ENCODE results near the gene ZSCAN20. TPM values are rescaled to one million over a fixed set of nuclear protein-coding genes. Genes with fewer than 3 reads are reported as not detected.

ZSCAN20 gene
- total RNA-seq, 4 donors from 2014 or later = 5.1 to 8.2 (median 7.0) TPM

GRCh38 chr1:33464552-33464951 lies 7.9 kb upstream of the ZSCAN20 start:
- no peaks in the 10 kb centered on the region for H3K36me3 ChIP-seq
- peaks cover 0 to 14% of the 10 kb centered on the region in 2 donors for H3K4me1 ChIP-seq
- H3K4me3 ChIP-seq (replicated peaks in 1 of 3) = no peak overlapping the region
- no peak for DNase-seq
- H3K9me3 ChIP-seq = no peaks in the 10 kb centered on the region
- no peak for TF ChIP-seq CTCF (IDR thresholded peaks at IDR 0.05)
- TF ChIP-seq POLR2A (IDR thresholded peaks at IDR 0.05) = no peak
- no peaks in the 10 kb centered on the region for H3K27me3 ChIP-seq
- H3K27ac ChIP-seq = no peak overlapping the region
- 88 to 92% methylated on average over 3 of the region's 3 CpGs for WGBS, 2 donors
- intact Hi-C loops (cut with DNase I) = loop anchor here (10.0 kb wide), 3 partner anchors 170 to 370 kb away; no protein-coding TSS in a partner anchor

DNA sequence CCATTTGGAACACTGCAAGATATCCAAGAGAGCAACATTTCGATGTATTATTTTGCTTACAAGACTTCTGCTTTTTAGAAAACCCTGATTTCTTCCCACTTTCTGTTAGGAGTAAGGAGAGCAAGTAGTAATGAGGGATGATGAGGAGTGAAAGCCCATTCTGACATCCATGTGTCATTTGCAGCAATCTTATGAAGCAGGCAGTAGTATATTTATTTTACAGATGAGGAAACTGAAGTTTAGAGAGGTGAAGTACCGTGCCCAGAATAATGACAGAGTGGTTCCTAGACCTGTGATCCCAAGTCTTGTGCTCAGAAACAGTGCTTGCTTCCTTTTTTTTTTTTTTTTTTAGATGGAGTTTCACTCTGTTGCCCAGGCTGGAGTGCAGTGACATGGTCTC lies 7.1 kb upstream of the ZSCAN20 start:
- intact Hi-C loops (cut with DNase I) = loop anchor here (5.0 to 10.0 kb wide), 4 partner anchors 98 to 371 kb away; no protein-coding TSS in a partner anchor

DNA sequence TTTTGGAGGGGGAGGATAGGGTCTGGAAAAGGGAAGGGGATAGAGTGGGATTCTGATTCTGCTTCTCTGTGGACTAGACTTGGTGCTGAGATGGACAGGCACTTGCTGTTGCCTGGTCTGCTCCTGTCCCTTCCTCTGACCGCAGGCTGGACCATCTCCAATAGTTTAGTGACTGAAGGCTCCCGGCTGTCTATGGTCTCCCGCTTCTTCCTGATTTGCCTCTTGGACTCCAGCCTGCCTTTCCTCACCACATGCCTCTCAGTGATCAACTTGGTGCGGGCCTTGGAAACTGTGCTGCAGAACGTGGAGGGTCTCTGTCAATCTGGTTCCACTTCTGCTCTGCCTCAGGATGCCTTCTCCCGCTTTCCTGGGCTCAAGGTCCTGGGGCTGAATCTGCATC lies 6.3 kb upstream of the ZSCAN20 start:
- Histone ChIP-seq H3K4me1 (peaks cover 5 to 8% of the 10 kb centered on the region in 2 donors), H3K27me3 (no peaks in the 10 kb centered on the region), H3K4me3 (replicated peaks in 1 of 3) (no peak overlapping the region), H3K27ac (no peak overlapping the region), H3K9me3 (no peaks in the 10 kb centered on the region), H3K36me3 (no peaks in the 10 kb centered on the region)
- TF ChIP-seq POLR2A (IDR thresholded peaks at IDR 0.05) (no peak), CTCF (IDR thresholded peaks at IDR 0.05) (no peak)
- 64 to 66% methylated on average over 6 of the region's 6 CpGs for WGBS, 2 donors
- DNase-seq = no peak
- intact Hi-C loops (cut with DNase I) = loop anchor here (5.0 to 10.0 kb wide), 4 partner anchors 99 to 371 kb away; no protein-coding TSS in a partner anchor

More for the DNA sequence above, 7.1 kb upstream of the ZSCAN20 start:
- no peak for TF ChIP-seq POLR2A (IDR thresholded peaks at IDR 0.05)
- TF ChIP-seq CTCF (IDR thresholded peaks at IDR 0.05) = no peak
- no peaks in the 10 kb centered on the region for H3K27me3 ChIP-seq
- no peaks in the 10 kb centered on the region for H3K36me3 ChIP-seq
- 87 to 91% methylated on average over 2 of the region's 2 CpGs for WGBS, 2 donors
- no peak for DNase-seq
- H3K4me1 ChIP-seq = peaks cover 5 to 12% of the 10 kb centered on the region in 2 donors
- H3K27ac ChIP-seq = no peak overlapping the region
- no peak overlapping the region for H3K4me3 ChIP-seq (replicated peaks in 1 of 3)
- H3K9me3 ChIP-seq = no peaks in the 10 kb centered on the region

GRCh38 chr1:33468011-33468410 lies 4.4 kb upstream of the ZSCAN20 start:
- no peak for TF ChIP-seq POLR2A (IDR thresholded peaks at IDR 0.05)
- no peak for TF ChIP-seq CTCF (IDR thresholded peaks at IDR 0.05)
- 92 to 100% methylated on average over 2 to 4 of the region's 4 CpGs for WGBS, 2 donors
- no peaks in the 10 kb centered on the region for H3K36me3 ChIP-seq
- intact Hi-C loops (cut with DNase I) = loop anchor here (5.0 to 10.0 kb wide), 4 partner anchors 101 to 373 kb away; no protein-coding TSS in a partner anchor
- no peaks in the 10 kb centered on the region for H3K27me3 ChIP-seq
- DNase-seq = no peak
- no peak overlapping the region for H3K27ac ChIP-seq
- H3K4me1 ChIP-seq = peaks cover 10 to 11% of the 10 kb centered on the region in 2 donors
- H3K4me3 ChIP-seq (replicated peaks in 1 of 3) = no peak overlapping the region
- no peaks in the 10 kb centered on the region for H3K9me3 ChIP-seq

DNA sequence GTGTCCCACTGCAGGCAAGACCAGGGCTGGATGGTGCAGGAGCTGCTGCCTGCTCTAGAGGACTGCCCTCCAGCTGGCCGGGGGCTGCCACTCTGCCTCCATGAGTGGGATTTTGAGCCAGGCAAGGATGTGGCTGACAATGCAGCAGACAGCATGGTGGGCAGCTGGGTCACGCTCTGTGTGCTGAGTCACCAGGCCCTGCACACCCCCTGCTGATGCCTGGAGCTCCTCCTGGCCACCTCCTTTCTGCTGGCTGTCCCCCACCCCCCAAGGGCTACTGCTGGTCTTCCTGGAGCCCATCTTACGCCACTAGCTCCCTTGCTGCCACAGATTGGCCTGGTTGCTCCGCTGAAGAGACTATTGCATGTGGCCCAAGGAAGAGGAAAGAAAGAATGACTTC lies 3.9 kb upstream of the ZSCAN20 start:
- H3K9me3 ChIP-seq = no peaks in the 10 kb centered on the region
- H3K36me3 ChIP-seq = no peaks in the 10 kb centered on the region
- no peak for DNase-seq
- H3K27me3 ChIP-seq = no peaks in the 10 kb centered on the region
- TF ChIP-seq POLR2A (IDR thresholded peaks at IDR 0.05) (no peak), CTCF (IDR thresholded peaks at IDR 0.05) (no peak)
- 77 to 96% methylated on average over 1 to 4 of the region's 4 CpGs for WGBS, 2 donors
- no peak overlapping the region for H3K4me3 ChIP-seq (replicated peaks in 1 of 3)
- H3K4me1 ChIP-seq = peaks cover 11 to 15% of the 10 kb centered on the region in 2 donors
- intact Hi-C loops (cut with DNase I) = loop anchor here (5.0 to 10.0 kb wide), 4 partner anchors 101 to 374 kb away; no protein-coding TSS in a partner anchor
- no peak overlapping the region for H3K27ac ChIP-seq
